ENCODE data around the gene ZBTB3.
A peak's percentile ranks its signal among the peaks of the same experiment; 100 is the strongest.

DNA sequence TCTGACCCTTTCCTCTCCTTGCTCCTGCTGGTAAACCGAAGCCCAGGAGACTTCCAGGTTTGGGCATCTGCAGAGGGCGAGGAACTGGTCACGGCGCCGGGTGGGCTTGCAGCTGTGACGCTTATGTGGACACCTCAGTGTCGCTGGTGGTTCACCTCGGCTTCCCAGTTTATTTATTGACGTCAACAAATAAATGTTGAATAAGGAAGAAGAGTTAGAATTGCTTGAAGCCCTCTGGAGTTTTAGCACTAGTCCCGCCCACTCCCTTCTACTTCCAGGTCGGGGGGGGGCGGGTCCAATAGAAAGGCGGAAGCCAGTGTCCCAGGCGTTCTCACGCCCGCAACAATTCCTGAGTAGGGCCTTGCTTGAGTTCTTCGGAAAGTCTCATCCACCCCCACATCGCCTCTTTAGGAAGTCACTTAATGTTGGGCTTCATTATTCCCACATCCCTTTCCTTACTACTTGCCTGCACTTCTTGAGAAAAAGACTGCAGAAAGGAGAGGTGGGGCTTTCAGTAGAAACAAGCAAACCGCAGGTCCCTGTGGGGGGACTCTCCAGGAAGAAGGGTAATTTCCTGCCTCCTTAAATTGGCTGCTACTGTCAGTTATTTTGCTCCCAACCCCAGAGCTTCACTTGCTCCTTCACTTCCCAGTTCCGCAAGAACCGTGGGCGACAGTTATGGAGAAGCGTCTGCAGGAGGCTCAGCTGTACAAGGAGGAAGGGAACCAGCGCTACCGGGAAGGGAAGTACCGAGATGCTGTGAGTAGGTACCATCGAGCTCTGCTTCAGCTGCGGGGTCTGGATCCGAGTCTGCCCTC lies 25.6 kb downstream of the ZBTB3 start, which contains the start of gene TTC9C:
- TF ChIP-seq, protein P1, sequence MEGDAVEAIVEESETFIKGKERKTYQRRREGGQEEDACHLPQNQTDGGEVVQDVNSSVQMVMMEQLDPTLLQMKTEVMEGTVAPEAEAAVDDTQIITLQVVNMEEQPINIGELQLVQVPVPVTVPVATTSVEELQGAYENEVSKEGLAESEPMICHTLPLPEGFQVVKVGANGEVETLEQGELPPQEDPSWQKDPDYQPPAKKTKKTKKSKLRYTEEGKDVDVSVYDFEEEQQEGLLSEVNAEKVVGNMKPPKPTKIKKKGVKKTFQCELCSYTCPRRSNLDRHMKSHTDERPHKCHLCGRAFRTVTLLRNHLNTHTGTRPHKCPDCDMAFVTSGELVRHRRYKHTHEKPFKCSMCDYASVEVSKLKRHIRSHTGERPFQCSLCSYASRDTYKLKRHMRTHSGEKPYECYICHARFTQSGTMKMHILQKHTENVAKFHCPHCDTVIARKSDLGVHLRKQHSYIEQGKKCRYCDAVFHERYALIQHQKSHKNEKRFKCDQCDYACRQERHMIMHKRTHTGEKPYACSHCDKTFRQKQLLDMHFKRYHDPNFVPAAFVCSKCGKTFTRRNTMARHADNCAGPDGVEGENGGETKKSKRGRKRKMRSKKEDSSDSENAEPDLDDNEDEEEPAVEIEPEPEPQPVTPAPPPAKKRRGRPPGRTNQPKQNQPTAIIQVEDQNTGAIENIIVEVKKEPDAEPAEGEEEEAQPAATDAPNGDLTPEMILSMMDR (IDR thresholded peaks at IDR 0.05) = no peak
- TF ChIP-seq POLR2A (IDR thresholded peaks at IDR 0.05) = peak in 2 of 4 donors; percentile 56 to 81
